Common myeloid progenitor, CD34-positive (primary cell): Measurements from ENCODE around the gene MMP11.

Experiments
- CTCF ChIA-PET: fragments of 350-600 bp; sonication (Branson Sonifier 250); formaldehyde crosslinking; loops from one replicate; lab custom pipeline; 2021; ENCODE audit warnings: antibody characterized with exemption; lab: Charles Lee
- POLR2A ChIA-PET: fragments of 350-600 bp; sonication (Branson Sonifier 250); formaldehyde crosslinking; loops from one replicate; lab custom pipeline; 2021; ENCODE audit warnings: antibody characterized with exemption; lab: Charles Lee
- DNase-seq, 3 donors: peaks; one replicate each; pipeline versions ENCODE4 v3.0.0 to v3.0.0-alpha.2; 2013
- H3K27ac ChIP-seq, 2 experiments: 1 replicate in 1 of 2; 2 replicates in 1 of 2; pipeline ENCODE4 v1.7.0; 2013; ENCODE audit warnings: inconsistent platforms in 2 of 2, low read length in 2 of 2, mild to moderate bottlenecking in 2 of 2, low read depth in 1 of 2, moderate library complexity in 1 of 2; ENCODE audit not compliant: severe bottlenecking in 2 of 2, insufficient read depth in 1 of 2, poor library complexity in 1 of 2
- H3K27me3 ChIP-seq, 5 experiments: replicated peaks in 2 of 5; 1 replicate in 3 of 5; 2 replicates in 2 of 5; pipeline versions ENCODE4 v1.6.1 to v1.7.0; 2013; ENCODE audit warnings: low read length in 4 of 5, mild to moderate bottlenecking in 2 of 5, moderate library complexity in 2 of 5, inconsistent platforms in 1 of 5; ENCODE audit not compliant: insufficient read depth in 5 of 5, control insufficient read depth in 4 of 5
- H3K36me3 ChIP-seq, 4 experiments: 1 replicate in 2 of 4; 2 replicates in 2 of 4; pipeline versions ENCODE4 v1.6.1 to v1.7.0; 2013; ENCODE audit warnings: low read length in 3 of 4, control low read depth in 1 of 4, mild to moderate bottlenecking in 1 of 4; ENCODE audit not compliant: control insufficient read depth in 4 of 4, insufficient read depth in 4 of 4
- H3K4me1 ChIP-seq, 4 experiments: 1 replicate in 3 of 4; 2 replicates in 1 of 4; pipeline versions ENCODE4 v1.6.1 to v1.7.1; 2013; ENCODE audit warnings: low read length in 3 of 4, mild to moderate bottlenecking in 3 of 4, control low read depth in 1 of 4, inconsistent platforms in 1 of 4, moderate library complexity in 1 of 4; ENCODE audit not compliant: control insufficient read depth in 4 of 4, insufficient read depth in 4 of 4; ENCODE audit errors: control extremely low read depth in 1 of 4
- H3K4me3 ChIP-seq, 7 experiments: 1 replicate in 4 of 7; 2 replicates in 3 of 7; pipeline versions ENCODE4 v1.5.1 to v1.7.0; 2013; ENCODE audit warnings: mild to moderate bottlenecking in 7 of 7, low read length in 6 of 7, moderate library complexity in 6 of 7, inconsistent platforms in 2 of 7, low read depth in 2 of 7, control low read depth in 1 of 7; ENCODE audit not compliant: insufficient read depth in 4 of 7, control insufficient read depth in 1 of 7; ENCODE audit errors: extremely low read depth in 1 of 7
- H3K9me3 ChIP-seq, 5 experiments: 1 replicate in 4 of 5; 2 replicates in 1 of 5; pipeline versions ENCODE4 v1.6.1 to v1.7.1; 2013; ENCODE audit warnings: low read length in 4 of 5, mild to moderate bottlenecking in 2 of 5, inconsistent platforms in 1 of 5, low read depth in 1 of 5, moderate library complexity in 1 of 5; ENCODE audit not compliant: control insufficient read depth in 4 of 5, insufficient read depth in 2 of 5; ENCODE audit errors: control extremely low read depth in 1 of 5
- WGBS: methylation state at CpG from one replicate; pipeline ENCODE4 v1.1.5; 2013; ENCODE audit not compliant: insufficient coverage; 5-methylcytosine and 5-hydroxymethylcytosine counted together

MMP11 gene

GRCh38 chr22:23764899-23765881 lies 7.5 kb upstream of the MMP11 start:
- Histone ChIP-seq H3K4me3 (no peak overlapping the region), H3K27me3 (no peaks in the 10 kb centered on the region), H3K9me3 (no peaks in the 10 kb centered on the region), H3K36me3 (peaks cover 0 to 21% (median 0%) of the 10 kb centered on the region in 4 experiments), H3K27ac (no peak overlapping the region), H3K4me1 (peaks cover 7 to 64% (median 57%) of the 10 kb centered on the region in 4 experiments)
- POLR2A ChIA-PET: no interaction called here
- CTCF ChIA-PET: interaction anchor here (0.5 to 6.2 kb wide), 10 partner anchors 9 to 93 kb away, joined by 3 to 47 read pairs (median 3); partner anchors contain the start of genes SLC2A11 and VPREB3
- DNase-seq: no peak
- WGBS: 100% methylated on average over 8 of the region's 9 CpGs

GRCh38 chr22:23767303-23767672 lies 5.4 kb upstream of the MMP11 start:
- DNase-seq: no peak
- Histone ChIP-seq H3K27me3 (no peaks in the 10 kb centered on the region), H3K4me3 (peak overlapping the region in 6 of 7 experiments; percentile 72 to 92 (median 82)), H3K9me3 (no peaks in the 10 kb centered on the region), H3K4me1 (peaks cover 8 to 76% (median 67%) of the 10 kb centered on the region in 4 experiments), H3K36me3 (peaks cover 0 to 21% (median 0%) of the 10 kb centered on the region in 4 experiments), H3K27ac (peak overlapping the region in 1 of 2 experiments; percentile 32)
- ChIA-PET POLR2A (interaction anchor here (0.5 to 1.5 kb wide), 2 partner anchors 79 to 122 kb away, joined by 3 read pairs; no protein-coding TSS in a partner anchor), CTCF (interaction anchor here (0.6 to 6.2 kb wide), 11 partner anchors 11 to 184 kb away, joined by 3 to 47 read pairs (median 4); partner anchors contain the start of genes SLC2A11 and VPREB3)
- 32% methylated on average over 6 of the region's 27 CpGs for WGBS

- H3K4me1 ChIP-seq: peaks cover 6 to 74% (median 66%) of the 10 kb centered on the region in 4 experiments
- ChIA-PET CTCF (interaction anchor here (0.5 to 6.2 kb wide), 11 partner anchors 12 to 100 kb away, joined by 3 to 47 read pairs (median 4); partner anchors contain the start of genes SLC2A11, SMARCB1 and VPREB3), POLR2A (interaction anchor here (0.5 to 1.5 kb wide), 2 partner anchors 78 to 123 kb away, joined by 3 read pairs; no protein-coding TSS in a partner anchor)
- H3K36me3 ChIP-seq: peaks cover 0 to 21% (median 0%) of the 10 kb centered on the region in 4 experiments
- peak; percentile 77 to 88 (median 85) for DNase-seq
- H3K9me3 ChIP-seq: no peaks in the 10 kb centered on the region
- peak within 1 kb of the TSS; percentile 72 to 92 (median 83) for H3K4me3 ChIP-seq
- peak within 1 kb of the TSS in 1 of 2 experiments; percentile 75 for H3K27ac ChIP-seq
- H3K27me3 ChIP-seq: peaks cover 0 to 1% (median 0%) of the 10 kb centered on the region in 5 experiments
- WGBS: 0% methylated on average over 46 of the region's 63 CpGs
These were observed 4.7 kb upstream of the MMP11 start, which contains the start of gene CHCHD10 for GRCh38 chr22:23767673-23768548. CHCHD10 (minus strand) TSS chr22:23767972; CDS start chr22:23767874, 98 bp downstream.

DNA sequence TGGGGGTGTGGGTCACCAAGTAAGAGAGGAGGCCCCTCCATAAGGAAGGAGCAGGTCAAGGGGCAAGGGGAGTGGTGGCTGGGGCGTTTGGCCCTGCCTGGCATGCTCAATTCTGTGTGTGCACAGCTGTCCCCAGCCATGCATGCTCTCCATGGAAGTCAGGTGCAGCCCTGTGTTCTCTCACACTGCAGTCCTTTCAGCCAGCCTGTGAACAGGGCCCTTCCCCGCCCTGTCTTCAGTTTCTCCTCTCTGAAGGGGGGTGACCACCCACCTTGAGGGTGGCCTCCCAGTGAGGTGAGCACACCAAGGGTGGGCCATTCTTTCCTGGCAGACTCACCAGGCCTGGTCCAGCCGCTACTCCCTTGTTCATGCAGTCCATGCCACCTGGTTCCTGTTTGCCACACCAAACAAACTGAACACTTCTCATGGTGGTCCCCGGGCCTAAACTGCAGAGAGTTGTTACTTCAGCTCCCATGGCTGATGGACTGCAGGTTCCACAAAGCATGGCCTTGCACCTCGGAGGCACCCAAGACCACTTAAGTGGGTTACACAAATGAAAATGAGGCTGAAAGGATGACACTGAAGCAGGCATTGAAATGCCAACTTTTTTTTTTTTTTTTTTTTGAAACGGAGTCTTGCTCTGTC lies 3.2 kb upstream of the MMP11 start:
- Histone ChIP-seq H3K27me3 (peaks cover 0 to 10% (median 0%) of the 10 kb centered on the region in 5 experiments), H3K4me1 (peaks cover 3 to 64% (median 54%) of the 10 kb centered on the region in 4 experiments), H3K27ac (no peak overlapping the region), H3K9me3 (no peaks in the 10 kb centered on the region), H3K4me3 (no peak overlapping the region), H3K36me3 (peaks cover 0 to 15% (median 0%) of the 10 kb centered on the region in 4 experiments)
- 54% methylated on average over 4 of the region's 6 CpGs for WGBS
- DNase-seq: peak in 2 of 3 donors; percentile 30 to 47
- ChIA-PET CTCF (interaction anchor here (0.9 to 6.2 kb wide), 10 partner anchors 9 to 87 kb away, joined by 3 to 47 read pairs (median 8); partner anchors contain the start of genes SLC2A11 and VPREB3), POLR2A (interaction anchor here (0.6 kb wide), 1 partner anchor 55 kb away, joined by 3 read pairs; no protein-coding TSS in a partner anchor)

DNA sequence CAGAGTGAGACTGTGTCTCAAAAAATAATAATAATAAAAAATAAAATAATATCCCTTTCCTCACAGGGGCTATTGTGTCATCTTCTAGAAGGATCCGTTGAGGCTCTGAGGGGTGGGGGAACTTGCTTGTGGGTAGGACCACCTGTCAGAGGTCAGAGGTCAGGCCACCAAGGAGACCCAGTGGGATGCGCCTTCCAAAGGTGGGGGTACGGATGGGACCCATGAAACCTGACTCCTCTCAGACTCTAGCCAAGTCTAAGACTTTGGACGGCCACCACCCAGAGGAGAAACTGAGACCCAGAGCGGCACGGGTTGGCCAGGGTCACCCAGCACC lies 367 bp upstream of the MMP11 start:
- CTCF ChIA-PET: interaction anchor here (1.9 to 4.8 kb wide), 3 partner anchors 74 to 79 kb away, joined by 12 to 20 read pairs (median 18); no protein-coding TSS in a partner anchor
- peaks cover 0 to 10% (median 0%) of the 10 kb centered on the region in 5 experiments for H3K27me3 ChIP-seq
- POLR2A ChIA-PET: no interaction called here
- no peak for DNase-seq
- H3K27ac ChIP-seq: no peak overlapping the region
- no peaks in the 10 kb centered on the region for H3K9me3 ChIP-seq
- peaks cover 3 to 46% (median 36%) of the 10 kb centered on the region in 4 experiments for H3K4me1 ChIP-seq
- peak overlapping the region in 5 of 7 experiments; percentile 19 to 70 (median 44) for H3K4me3 ChIP-seq
- no peaks in the 10 kb centered on the region for H3K36me3 ChIP-seq
- WGBS: 50% methylated on average over 1 of the region's 6 CpGs
